Measurements from ENCODE around the gene METTL25B. TPM values are rescaled to one million over a fixed set of nuclear protein-coding genes. Genes with fewer than 3 reads are reported as not detected.

METTL25B gene
- total and polyA plus RNA-seq, 2 of the 13 experiments (the other 11 are each of a cell fraction or from before 2014, with no cell fraction given) = 11.9 to 24.0 TPM

- no peak for TF ChIP-seq ZKSCAN8 (CRISPR knock-in tag; IDR thresholded peaks at IDR 0.05; ENCODE audit: borderline replicate concordance)
- TF ChIP-seq UBTF (CRISPR knock-in tag; IDR thresholded peaks at IDR 0.05) = peak; percentile 81; the same call in 1 of the 2 replicates
- no peak for TF ChIP-seq ZNF784 (CRISPR knock-in tag; IDR thresholded peaks at IDR 0.05; ENCODE audit: borderline replicate concordance)
- TF ChIP-seq ZNF414 (CRISPR knock-in tag; IDR thresholded peaks at IDR 0.05) = no peak; the same call in 1 of the 2 replicates
- no peak for TF ChIP-seq ZNF569 (CRISPR knock-in tag; IDR thresholded peaks at IDR 0.05; ENCODE audit: borderline replicate concordance)
- peak; percentile 38; the same call in 1 of the 2 replicates for TF ChIP-seq ZNF124 (CRISPR knock-in tag; IDR thresholded peaks at IDR 0.05)
- no peak for TF ChIP-seq RCOR2 (CRISPR knock-in tag; IDR thresholded peaks at IDR 0.05)
- peak; percentile 56; the same call in 1 of the 2 replicates for TF ChIP-seq HOXA9 (CRISPR knock-in tag; IDR thresholded peaks at IDR 0.05; ENCODE audit: borderline replicate concordance)
- peak; percentile 59; the same call in 1 of the 2 replicates for TF ChIP-seq THRA (CRISPR knock-in tag; IDR thresholded peaks at IDR 0.05; ENCODE audit: borderline replicate concordance)
- no peak for TF ChIP-seq TCF12 (IDR thresholded peaks at IDR 0.05)
- TF ChIP-seq TCF12 (CRISPR knock-in tag; IDR thresholded peaks at IDR 0.05) = no peak
- peak; percentile 75; the same call in 1 of the 2 replicates for TF ChIP-seq SRY (CRISPR knock-in tag; IDR thresholded peaks at IDR 0.05)
- no peak for TF ChIP-seq RFX5 (IDR thresholded peaks at IDR 0.05; ENCODE audit: low read depth, low read length)
- no peak for TF ChIP-seq ZNF766 (CRISPR knock-in tag; IDR thresholded peaks at IDR 0.05; ENCODE audit: borderline replicate concordance)
- no peak for TF ChIP-seq MBD4 (IDR thresholded peaks at IDR 0.05; ENCODE audit: borderline replicate concordance, low read length)
- peak; percentile 86 for TF ChIP-seq MYC (CRISPR knock-in tag; IDR thresholded peaks at IDR 0.05; ENCODE audit: borderline replicate concordance)
- TF ChIP-seq ZBTB43 (CRISPR knock-in tag; conservative IDR thresholded peaks at IDR 0.05) = 0 out of 2 replicates have a peak, but pooled peaks have one; percentile 39
- TF ChIP-seq RFX3 (CRISPR knock-in tag; IDR thresholded peaks at IDR 0.05) = no peak
- no peak for TF ChIP-seq ZNF430 (CRISPR knock-in tag; IDR thresholded peaks at IDR 0.05)
- no peak for TF ChIP-seq GPBP1L1 (CRISPR knock-in tag; IDR thresholded peaks at IDR 0.05)
- peak; percentile 51; the same call in 1 of the 2 replicates for TF ChIP-seq ZNF792 (CRISPR knock-in tag; IDR thresholded peaks at IDR 0.05)
- no peak for TF ChIP-seq SNAI1 (CRISPR knock-in tag; IDR thresholded peaks at IDR 0.05; ENCODE audit: borderline replicate concordance)
These were observed 23.6 kb downstream of the METTL25B start (continued) for GRCh38 chr1:156751757-156752481.

All from HepG2 (cell line).